Liver (tissue), 9 donors: ENCODE results near the gene THSD7B. TPM values are rescaled to one million over a fixed set of nuclear protein-coding genes. Genes with fewer than 3 reads are reported as not detected.
"Not testable (repeated sequence)": the region's sequence is repeated elsewhere in the genome, so short reads cannot be mapped to it uniquely, and the experiment has no call there.

Source experiments
- DNase-seq: peaks from one replicate; pipeline ENCODE4 v3.0.0-alpha.2; 2017; ENCODE audit warnings: low spot score
- H3K27ac ChIP-seq, 2 donors: one replicate each; pipeline ENCODE4 v1.7.0; 2013; ENCODE audit warnings: inconsistent platforms in 2 of 2, low read length in 2 of 2, control low read depth in 1 of 2, low read depth in 1 of 2, mild to moderate bottlenecking in 1 of 2
- H3K27me3 ChIP-seq, 4 donors: one replicate each; pipeline versions ENCODE4 v1.6.1 to v1.7.0; 2013; ENCODE audit warnings: low read length in 3 of 4, inconsistent platforms in 1 of 4, mild to moderate bottlenecking in 1 of 4, moderate library complexity in 1 of 4; ENCODE audit not compliant: control insufficient read depth in 4 of 4, insufficient read depth in 4 of 4
- H3K36me3 ChIP-seq, 4 donors: one replicate each; pipeline versions ENCODE4 v1.6.1 to v1.7.0; 2013; ENCODE audit warnings: low read length in 3 of 4, mild to moderate bottlenecking in 3 of 4, low read depth in 1 of 4, moderate library complexity in 1 of 4; ENCODE audit not compliant: control insufficient read depth in 4 of 4, insufficient read depth in 3 of 4
- H3K4me1 ChIP-seq, 4 donors: one replicate each; pipeline versions ENCODE4 v1.6.1 to v1.7.0; 2013; ENCODE audit warnings: low read length in 3 of 4, mild to moderate bottlenecking in 3 of 4, moderate library complexity in 1 of 4; ENCODE audit not compliant: control insufficient read depth in 4 of 4, insufficient read depth in 4 of 4
- H3K4me3 ChIP-seq, 3 donors: one replicate each; pipeline versions ENCODE4 v1.6.1 to v1.7.0; 2013; ENCODE audit warnings: low read length in 3 of 3, control low read depth in 1 of 3, low read depth in 1 of 3, mild to moderate bottlenecking in 1 of 3
- H3K9ac ChIP-seq, 2 donors: one replicate each; pipeline ENCODE4 v1.7.0; 2013; ENCODE audit warnings: low read length in 2 of 2, mild to moderate bottlenecking in 2 of 2, moderate library complexity in 2 of 2, control low read depth in 1 of 2, low read depth in 1 of 2
- H3K9me3 ChIP-seq, 4 donors: one replicate each; pipeline versions ENCODE4 v1.6.1 to v1.7.0; 2013; ENCODE audit warnings: low read length in 3 of 4; ENCODE audit not compliant: control insufficient read depth in 4 of 4
- ATF3 ChIP-seq: IDR thresholded peaks from 2 replicates; pipeline ENCODE4 v1.6.1; 2016; ENCODE audit warnings: antibody characterized with exemption
- EGR1 ChIP-seq, 2 donors: IDR thresholded peaks; 2 replicates each; pipeline ENCODE4 v1.6.1; 2016 to 2018; ENCODE audit warnings: antibody characterized with exemption in 2 of 2, low read depth in 2 of 2
- FOXA1 ChIP-seq: IDR thresholded peaks from 2 replicates; pipeline ENCODE4 v1.6.1; 2016; ENCODE audit warnings: antibody characterized with exemption
- FOXA2 ChIP-seq: IDR thresholded peaks from 2 replicates; pipeline ENCODE4 v1.6.1; 2016; ENCODE audit warnings: antibody characterized with exemption
- GABPA ChIP-seq, 2 donors: IDR thresholded peaks in 1 of 2; conservative IDR thresholded peaks in 1 of 2; 2 replicates each; pipeline ENCODE4 v1.6.1; 2016; ENCODE audit warnings: antibody characterized with exemption in 2 of 2, mild to moderate bottlenecking in 1 of 2, moderate library complexity in 1 of 2
- HNF4A ChIP-seq, 2 donors: conservative IDR thresholded peaks; 2 replicates each; pipeline ENCODE4 v1.6.1; 2016; ENCODE audit warnings: antibody characterized with exemption in 2 of 2, mild to moderate bottlenecking in 2 of 2
- JUND ChIP-seq, 2 donors: IDR thresholded peaks; 2 replicates each; pipeline ENCODE4 v1.6.1; 2016; ENCODE audit warnings: antibody characterized with exemption in 2 of 2
- NR2F2 ChIP-seq: IDR thresholded peaks from 2 replicates; pipeline ENCODE4 v1.6.1; 2016; ENCODE audit warnings: antibody characterized with exemption
- RAD21 ChIP-seq, 2 donors: IDR thresholded peaks; 2 replicates each; pipeline ENCODE4 v1.6.1; 2016; ENCODE audit warnings: antibody characterized with exemption in 2 of 2, mild to moderate bottlenecking in 2 of 2
- REST ChIP-seq: IDR thresholded peaks from 2 replicates; pipeline ENCODE4 v1.6.1; 2016; ENCODE audit warnings: antibody characterized with exemption, mild to moderate bottlenecking
- RXRA ChIP-seq, 2 donors: IDR thresholded peaks; 2 replicates each; pipeline ENCODE4 v1.6.1; 2017 to 2018; ENCODE audit warnings: antibody characterized with exemption in 2 of 2, mild to moderate bottlenecking in 1 of 2
- SP1 ChIP-seq: IDR thresholded peaks from 2 replicates; pipeline ENCODE4 v1.6.1; 2018; ENCODE audit warnings: antibody characterized with exemption, mild to moderate bottlenecking
- ZBTB33 ChIP-seq: IDR thresholded peaks from 2 replicates; pipeline ENCODE4 v1.6.1; 2016; ENCODE audit warnings: antibody characterized with exemption
- WGBS: extraction: QIAGEN DNeasy Blood & Tissue Kit; methylation state at CpG from one replicate; pipeline ENCODE4 v1.1.7; 2013; 5-methylcytosine and 5-hydroxymethylcytosine counted together
- polyA plus RNA-seq, 2 donors: library from polyadenylated mRNA; stranded (reverse) in 1 of 2; unstranded in 1 of 2; fragments of 200-250 nt in 1 of 2; fragments of >200 nt in 1 of 2; fragmentation: Nextera tagmentation in 1 of 2; extraction: Ambion mirVana in 1 of 2; gene quantifications; one replicate each; pipeline versions ENCODE4 v1.2.1 to v1.2.3, GENCODE V29; 2013 to 2015
- total RNA-seq, 2 donors: library from RNA; depleted of rRNA; stranded (reverse); fragments of >200 nt; gene quantifications; one replicate each; pipeline ENCODE4 v1.2.3, GENCODE V29; 2014
- TF ChIP-seq, protein P1 (sequence below): IDR thresholded peaks from 2 replicates; pipeline ENCODE4 v1.6.1; 2016; ENCODE audit warnings: antibody characterized with exemption
- TF ChIP-seq, protein P2 (sequence below): fragments of 150-350 bp; IDR thresholded peaks from 2 replicates; pipeline ENCODE4 v1.5.1; 2017; ENCODE audit warnings: improper control_type of control experiment, low read depth, low read length; ENCODE audit not compliant: missing input control
- donor health status: healthy.
- donor health status: healthy.
- donor health status: healthy.
- donor health status: healthy.
- donor health status: healthy.

THSD7B gene
- total and polyA plus RNA-seq, 4 donors = 0.01 to 0.75 (median 0.42) TPM; not detected in 1

DNA sequence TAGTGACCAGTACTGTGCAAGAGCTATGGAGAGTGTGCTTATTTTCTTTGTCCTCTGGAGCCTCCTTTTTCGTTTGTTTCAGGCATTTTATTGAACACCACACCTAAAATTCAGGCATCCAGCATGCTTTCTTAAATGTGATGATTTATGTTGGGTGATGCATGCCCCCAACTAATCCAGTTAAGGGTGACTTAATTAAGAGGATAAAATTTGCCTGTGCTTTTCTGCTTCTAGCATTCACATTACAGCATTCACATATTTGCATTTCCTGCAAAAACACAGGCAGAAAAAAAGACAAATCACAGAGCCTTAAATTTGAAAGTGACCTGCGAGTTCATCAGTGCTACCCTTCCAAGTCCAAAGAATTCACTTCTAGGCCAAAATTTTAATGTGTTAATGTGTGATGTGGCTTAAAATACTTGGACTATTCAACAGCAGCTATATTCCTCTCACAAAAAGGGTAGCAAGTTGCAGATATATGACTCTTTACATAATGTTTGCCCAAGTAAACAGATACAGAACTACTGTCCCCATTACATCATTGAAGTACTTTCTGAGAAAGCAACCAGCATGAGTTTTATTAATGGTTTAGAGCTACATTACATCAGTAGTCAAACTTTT, 286.5 kb downstream of the THSD7B start:
- Histone ChIP-seq H3K9ac (no peak overlapping the region), H3K27ac (no peak overlapping the region), H3K4me1 (peaks cover 0 to 5% (median 3%) of the 10 kb centered on the region in 4 donors), H3K9me3 (no peaks in the 10 kb centered on the region), H3K4me3 (no peak overlapping the region), H3K27me3 (no peaks in the 10 kb centered on the region), H3K36me3 (no peaks in the 10 kb centered on the region)
- no peak for DNase-seq
- 59% methylated on average over 2 of the region's 2 CpGs for WGBS
- TF ChIP-seq FOXA1 (no peak), ATF3 (no peak), RAD21 (IDR thresholded peaks at IDR 0.05) (no peak), SP1 (no peak), NR2F2 (no peak), EGR1 (IDR thresholded peaks at IDR 0.05; ENCODE audit: low read depth in 2 of 2) (no peak), JUND (IDR thresholded peaks at IDR 0.05) (no peak), ZBTB33 (no peak), REST (no peak), HNF4A (conservative IDR thresholded peaks at IDR 0.05) (no peak), RXRA (IDR thresholded peaks at IDR 0.05) (no peak), GABPA (IDR thresholded peaks at IDR 0.05 in 1 of 2, conservative IDR thresholded peaks at IDR 0.05 in 1 of 2) (no peak)
- TF ChIP-seq, protein P1, sequence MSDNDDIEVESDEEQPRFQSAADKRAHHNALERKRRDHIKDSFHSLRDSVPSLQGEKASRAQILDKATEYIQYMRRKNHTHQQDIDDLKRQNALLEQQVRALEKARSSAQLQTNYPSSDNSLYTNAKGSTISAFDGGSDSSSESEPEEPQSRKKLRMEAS = no peak
- TF ChIP-seq, protein P2, sequence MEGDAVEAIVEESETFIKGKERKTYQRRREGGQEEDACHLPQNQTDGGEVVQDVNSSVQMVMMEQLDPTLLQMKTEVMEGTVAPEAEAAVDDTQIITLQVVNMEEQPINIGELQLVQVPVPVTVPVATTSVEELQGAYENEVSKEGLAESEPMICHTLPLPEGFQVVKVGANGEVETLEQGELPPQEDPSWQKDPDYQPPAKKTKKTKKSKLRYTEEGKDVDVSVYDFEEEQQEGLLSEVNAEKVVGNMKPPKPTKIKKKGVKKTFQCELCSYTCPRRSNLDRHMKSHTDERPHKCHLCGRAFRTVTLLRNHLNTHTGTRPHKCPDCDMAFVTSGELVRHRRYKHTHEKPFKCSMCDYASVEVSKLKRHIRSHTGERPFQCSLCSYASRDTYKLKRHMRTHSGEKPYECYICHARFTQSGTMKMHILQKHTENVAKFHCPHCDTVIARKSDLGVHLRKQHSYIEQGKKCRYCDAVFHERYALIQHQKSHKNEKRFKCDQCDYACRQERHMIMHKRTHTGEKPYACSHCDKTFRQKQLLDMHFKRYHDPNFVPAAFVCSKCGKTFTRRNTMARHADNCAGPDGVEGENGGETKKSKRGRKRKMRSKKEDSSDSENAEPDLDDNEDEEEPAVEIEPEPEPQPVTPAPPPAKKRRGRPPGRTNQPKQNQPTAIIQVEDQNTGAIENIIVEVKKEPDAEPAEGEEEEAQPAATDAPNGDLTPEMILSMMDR = no peak

DNA sequence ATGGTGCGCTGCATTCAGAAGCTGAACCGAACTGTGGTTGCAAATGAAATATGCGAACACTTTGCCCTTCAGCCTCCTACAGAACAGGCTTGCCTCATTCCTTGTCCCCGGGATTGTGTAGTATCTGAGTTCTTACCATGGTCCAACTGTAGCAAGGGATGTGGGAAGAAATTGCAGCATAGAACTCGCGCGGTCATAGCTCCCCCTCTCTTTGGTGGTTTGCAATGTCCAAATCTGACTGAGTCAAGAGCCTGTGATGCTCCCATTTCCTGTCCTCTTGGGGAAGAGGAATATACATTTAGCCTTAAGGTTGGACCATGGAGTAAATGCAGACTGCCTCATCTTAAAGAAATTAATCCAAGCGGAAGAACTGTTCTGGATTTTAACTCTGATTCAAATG, 291.4 kb downstream of the THSD7B start:
- H3K9ac ChIP-seq = no peak overlapping the region
- WGBS = 88% methylated on average over 8 of the region's 8 CpGs
- H3K4me1 ChIP-seq = no peaks in the 10 kb centered on the region
- no peaks in the 10 kb centered on the region for H3K27me3 ChIP-seq
- H3K4me3 ChIP-seq = no peak overlapping the region
- H3K27ac ChIP-seq = no peak overlapping the region
- no peak for DNase-seq
- TF ChIP-seq, protein P2 = no peak
- TF ChIP-seq, protein P1 = no peak
- TF ChIP-seq FOXA2 = no peak
- no peak for TF ChIP-seq JUND (IDR thresholded peaks at IDR 0.05)
- no peak for TF ChIP-seq SP1
- TF ChIP-seq RAD21 (IDR thresholded peaks at IDR 0.05) = no peak
- no peak for TF ChIP-seq GABPA (IDR thresholded peaks at IDR 0.05 in 1 of 2, conservative IDR thresholded peaks at IDR 0.05 in 1 of 2)
- no peaks in the 10 kb centered on the region for H3K9me3 ChIP-seq
- H3K36me3 ChIP-seq = no peaks in the 10 kb centered on the region

DNA sequence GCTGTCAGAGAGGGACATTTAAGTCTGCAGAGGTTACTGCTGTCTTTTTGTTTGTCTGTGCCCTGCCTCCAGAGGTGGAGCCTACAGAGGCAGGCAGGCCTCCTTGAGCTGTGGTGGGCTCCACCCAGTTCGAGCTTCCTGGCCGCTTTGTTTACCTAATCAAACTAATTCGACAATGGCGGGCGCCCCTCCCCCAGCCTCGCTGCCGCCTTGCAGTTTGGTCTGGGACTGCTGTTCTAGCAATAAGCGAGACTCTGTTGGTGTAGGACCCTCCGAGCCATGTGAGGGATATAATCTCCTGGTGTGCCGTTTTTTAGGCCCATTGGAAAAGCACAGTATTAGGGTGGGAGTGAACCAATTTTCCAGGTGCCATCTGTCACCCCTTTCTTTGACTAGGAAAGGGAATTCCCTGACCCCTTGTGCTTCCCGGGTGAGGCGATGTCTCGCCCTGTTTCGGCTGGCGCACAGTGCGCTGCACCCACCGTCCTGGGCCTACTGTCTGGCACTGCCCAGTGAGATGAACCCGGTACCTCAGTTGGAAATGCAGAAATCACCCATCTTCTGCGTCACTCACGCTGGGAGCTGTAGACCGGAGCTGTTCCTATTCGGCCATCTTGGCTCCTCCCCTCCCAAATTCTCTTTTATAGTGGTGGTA, 310.9 kb downstream of the THSD7B start:
- H3K27me3 ChIP-seq, H3K36me3 ChIP-seq, DNase-seq, H3K27ac ChIP-seq, H3K4me1 ChIP-seq, H3K9me3 ChIP-seq, H3K9ac ChIP-seq, H3K4me3 ChIP-seq: not testable (repeated sequence)
- WGBS = 93% methylated on average over 22 of the region's 22 CpGs
